Measurements from ENCODE around the gene COMMD3.
"Not testable (repeated sequence)": the region's sequence is repeated elsewhere in the genome, so short reads cannot be mapped to it uniquely, and the experiment has no call there.

Gene COMMD3

GRCh38 chr10:22294694-22295093 is 21.5 kb upstream of the COMMD3 start:
- no peak for DNase-seq (ENCODE audit: extremely low read depth, low read depth)
- no peak for TF ChIP-seq CTCF (IDR thresholded peaks at IDR 0.05; ENCODE audit: low read depth, low read length)

GRCh38 chr10:22301193-22301592 is 15.0 kb upstream of the COMMD3 start:
- DNase-seq (ENCODE audit: extremely low read depth, low read depth) = no peak
- TF ChIP-seq CTCF (IDR thresholded peaks at IDR 0.05; ENCODE audit: low read depth, low read length) = no peak

GRCh38 chr10:22303461-22303860 is 12.7 kb upstream of the COMMD3 start:
- DNase-seq (ENCODE audit: extremely low read depth, low read depth) = no peak
- TF ChIP-seq CTCF (IDR thresholded peaks at IDR 0.05; ENCODE audit: low read depth, low read length) = no peak

GRCh38 chr10:22305721-22306120 is 10.5 kb upstream of the COMMD3 start:
- TF ChIP-seq CTCF (IDR thresholded peaks at IDR 0.05; ENCODE audit: low read depth, low read length) = no peak
- no peak for DNase-seq (ENCODE audit: extremely low read depth, low read depth)

GRCh38 chr10:22308390-22308789 is 7.8 kb upstream of the COMMD3 start:
- DNase-seq (ENCODE audit: extremely low read depth, low read depth) = no peak
- no peak for TF ChIP-seq CTCF (IDR thresholded peaks at IDR 0.05; ENCODE audit: low read depth, low read length)

- DNase-seq (ENCODE audit: extremely low read depth, low read depth) = no peak
- no peak for TF ChIP-seq CTCF (IDR thresholded peaks at IDR 0.05; ENCODE audit: low read depth, low read length)
Observed at GRCh38 chr10:22309180-22310000, 6.8 kb upstream of the COMMD3 start.

GRCh38 chr10:22310012-22310411 is 6.2 kb upstream of the COMMD3 start:
- not testable (repeated sequence) for DNase-seq (ENCODE audit: extremely low read depth, low read depth)

- no peak for TF ChIP-seq CTCF (IDR thresholded peaks at IDR 0.05; ENCODE audit: low read depth, low read length)
- DNase-seq (ENCODE audit: extremely low read depth, low read depth) = no peak
Observed at GRCh38 chr10:22310928-22311327, 5.3 kb upstream of the COMMD3 start.

Measured in AG09319 (cell line).